Endothelial cell of umbilical vein (primary cell): ENCODE results near the gene HYAL1. TPM values are rescaled to one million over a fixed set of nuclear protein-coding genes. Genes with fewer than 3 reads are reported as not detected.
"Not testable (repeated sequence)": the region's sequence is repeated elsewhere in the genome, so short reads cannot be mapped to it uniquely, and the experiment has no call there.

Experiments
- BruUV-seq: library from RNA; stranded (reverse); fragments of 400-500 nt; replicated peaks from 2 replicates; lab custom pipeline; 2021; lab: Mats Ljungman, UMichigan
- CTCF ChIA-PET: fragments of 300-600, 350-600 bp; sonication (Branson Sonifier 250); formaldehyde crosslinking; loops from one replicate; lab custom pipeline; 2021; ENCODE audit warnings: antibody characterized with exemption, inconsistent platforms; lab: Charles Lee
- POLR2A ChIA-PET: fragments of 300-600, 350-600 bp; sonication (Branson Sonifier 250); formaldehyde crosslinking; loops from one replicate; lab custom pipeline; 2021; ENCODE audit warnings: antibody characterized with exemption, inconsistent platforms; lab: Charles Lee
- DNase-seq: peaks from one replicate; pipeline ENCODE4 v3.0.0-alpha.2; 2011; ENCODE audit warnings: low read depth, low spot score
- FAIRE-seq: peaks from 2 replicates; lab custom pipeline; 2011; peaks lifted over from hg19 to GRCh38; lab: Jason Lieb, UNC
- H2AFZ ChIP-seq: 2 replicates; pipeline ENCODE4 v1.6.0; 2012; ENCODE audit warnings: low read depth, low read length, control low read depth, inconsistent platforms
- H3K27ac ChIP-seq: 2 replicates; pipeline ENCODE4 v1.5.1; 2011; ENCODE audit warnings: low read depth, mild to moderate bottlenecking, control low read depth, low read length, moderate library complexity; ENCODE audit not compliant: insufficient read depth
- H3K27me3 ChIP-seq, 2 experiments: 2 replicates each; pipeline versions ENCODE4 v1.6.0 to v1.6.1; 2011; ENCODE audit warnings: low read length in 2 of 2, mixed read lengths in 1 of 2; ENCODE audit not compliant: control insufficient read depth in 2 of 2, insufficient read depth in 2 of 2
- H3K36me3 ChIP-seq, 2 experiments: 2 replicates in 1 of 2; 3 replicates in 1 of 2; pipeline ENCODE4 v1.5.1; 2011; ENCODE audit warnings: low read length in 2 of 2, mild to moderate bottlenecking in 1 of 2, moderate library complexity in 1 of 2; ENCODE audit not compliant: control insufficient read depth in 2 of 2, insufficient read depth in 2 of 2; ENCODE audit errors: extremely low read depth in 1 of 2
- H3K4me1 ChIP-seq: 3 replicates; pipeline ENCODE4 v1.5.1; 2011; ENCODE audit warnings: mild to moderate bottlenecking, low read length; ENCODE audit not compliant: control insufficient read depth, insufficient read depth; ENCODE audit errors: extremely low read depth
- H3K4me2 ChIP-seq: 2 replicates; pipeline ENCODE4 v1.6.1; 2011; ENCODE audit warnings: low read length, control low read depth, mixed read lengths; ENCODE audit not compliant: insufficient read depth
- H3K4me3 ChIP-seq, 3 experiments: fragments of 200-600 bp in 1 of 3; sonication (generic), shearing (Covaris generic) in 1 of 3; replicated peaks in 1 of 3; 2 replicates each; pipeline ENCODE4 v1.5.1; 2011 to 2016; ENCODE audit warnings: control low read depth in 3 of 3, low read length in 3 of 3, mild to moderate bottlenecking in 2 of 3, inconsistent platforms in 1 of 3, low read depth in 1 of 3, moderate library complexity in 1 of 3; ENCODE audit not compliant: insufficient read depth in 1 of 3
- H3K79me2 ChIP-seq: 2 replicates; pipeline ENCODE4 v1.6.0; 2012; ENCODE audit warnings: low read length, inconsistent platforms; ENCODE audit not compliant: control insufficient read depth, insufficient read depth
- H3K9ac ChIP-seq: replicated peaks from 2 replicates; pipeline ENCODE3; 2011; ENCODE audit warnings: low read length, control low read depth; ENCODE audit not compliant: insufficient read depth; ENCODE audit errors: extremely low read depth
- H3K9me1 ChIP-seq: replicated peaks from 3 replicates; pipeline ENCODE4 v1.6.0; 2011; ENCODE audit warnings: mild to moderate bottlenecking, low read length; ENCODE audit not compliant: control insufficient read depth, insufficient read depth; ENCODE audit errors: extremely low read depth
- H3K9me3 ChIP-seq: replicated peaks from 2 replicates; pipeline ENCODE4 v1.5.1; 2012; ENCODE audit warnings: low read length, inconsistent platforms; ENCODE audit not compliant: control insufficient read depth, insufficient read depth
- H4K20me1 ChIP-seq: replicated peaks from 2 replicates; pipeline ENCODE3; 2011; ENCODE audit warnings: mild to moderate bottlenecking, low read length; ENCODE audit not compliant: control insufficient read depth, insufficient read depth; ENCODE audit errors: extremely low read depth
- EZH2 ChIP-seq: IDR thresholded peaks from 2 replicates; pipeline ENCODE4 v1.6.1; 2012; ENCODE audit warnings: borderline replicate concordance, low read depth, mild to moderate bottlenecking, moderate library complexity, low read length, inconsistent platforms; ENCODE audit not compliant: severe bottlenecking
- FOS ChIP-seq: IDR thresholded peaks from 2 replicates; pipeline ENCODE4 v1.6.1; 2011; ENCODE audit warnings: mild to moderate bottlenecking, low read length, moderate library complexity, borderline replicate concordance; ENCODE audit not compliant: insufficient read depth
- GATA2 ChIP-seq: IDR thresholded peaks from 2 replicates; pipeline ENCODE4 v1.7.0; 2011; ENCODE audit warnings: low read depth, mild to moderate bottlenecking, moderate library complexity, mixed read lengths, low read length; ENCODE audit not compliant: insufficient read length, insufficient read depth
- JUN ChIP-seq: IDR thresholded peaks from 2 replicates; pipeline ENCODE4 v1.6.1; 2011; ENCODE audit warnings: borderline replicate concordance, low read depth; ENCODE audit not compliant: insufficient read length, insufficient read depth
- MYC ChIP-seq: IDR thresholded peaks from one replicate; pipeline ENCODE4 v1.6.1; 2011; ENCODE audit warnings: mild to moderate bottlenecking, low read depth, low read length
- POLR2A ChIP-seq: IDR thresholded peaks from 2 replicates; pipeline ENCODE4 v1.6.1; 2012; ENCODE audit warnings: low read depth, mild to moderate bottlenecking, control low read depth, low read length
- POLR2AphosphoS5 ChIP-seq: IDR thresholded peaks from 2 replicates; pipeline ENCODE4 v1.6.1; 2012; ENCODE audit warnings: low read depth, mild to moderate bottlenecking, control low read depth, low read length, moderate library complexity; ENCODE audit not compliant: insufficient read depth
- dilution Hi-C: fragments of 300-500 bp; cut with MboI; formaldehyde crosslinking; loops from one replicate; pipeline ENCODE4 v1.15.0; 2019; ENCODE audit warnings: low sequenced_read_pairs; ENCODE audit not compliant: extremely low pct_ligation_motif_present
- intact Hi-C: fragments of 100-400 bp; cut with micrococcal nuclease; formaldehyde crosslinking; loops from one replicate; pipeline ENCODE4 v1.10.0; 2022
- polyA plus RNA-seq, 4 experiments: library from polyadenylated mRNA; depleted of rRNA in 3 of 4; stranded (reverse) in 3 of 4; unstranded in 1 of 4; fragments of >200 nt; gene quantifications; 2 replicates each; pipeline versions ENCODE4 v1.2.1 to v1.2.3, GENCODE V29; 2011 to 2012; ENCODE audit warnings: missing spikeins in 1 of 4
- total RNA-seq: library from RNA; stranded (reverse); gene quantifications from 2 replicates; pipeline ENCODE4 v1.2.3, GENCODE V29; 2021
- TF ChIP-seq, protein P1 (sequence below): IDR thresholded peaks from 2 replicates; pipeline ENCODE4 v1.6.1; 2011; ENCODE audit not compliant: insufficient read depth, insufficient read length
- TF ChIP-seq, protein P2 (sequence below), 2 donors: IDR thresholded peaks; 1 replicate in 1 of 2; 2 replicates in 1 of 2; pipeline ENCODE4 v1.5.1; 2011; ENCODE audit warnings: low read length in 2 of 2, mild to moderate bottlenecking in 2 of 2, moderate library complexity in 2 of 2, control low read depth in 1 of 2, inconsistent platforms in 1 of 2, low read depth in 1 of 2; ENCODE audit not compliant: insufficient read depth in 1 of 2; ENCODE audit errors: extremely low read depth in 1 of 2

The HYAL1 gene
- total and polyA plus RNA-seq, 2 donors (not counting 3 experiments of a cell fraction or from before 2014, with no cell fraction given): 2.2 to 3.3 TPM

DNA sequence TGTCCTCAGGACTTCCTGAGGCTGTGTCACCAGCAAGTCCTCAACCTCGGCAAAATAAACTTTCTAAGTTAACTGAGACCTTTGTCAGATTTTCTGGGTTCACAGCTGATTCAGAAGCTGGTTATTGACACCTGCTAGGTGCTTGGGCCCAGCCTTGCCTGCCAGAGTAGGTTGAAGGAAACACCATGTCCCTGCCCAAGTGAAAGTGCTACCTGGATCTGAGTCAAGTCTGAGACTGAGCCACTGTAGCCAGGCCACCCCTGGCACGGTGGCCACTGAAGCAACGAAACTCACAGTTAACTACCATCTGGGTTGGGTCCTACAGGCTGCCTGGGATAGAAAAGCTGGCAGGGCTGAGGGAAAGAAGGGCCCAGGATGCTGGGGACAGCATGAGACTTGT, 11.0 kb upstream of the HYAL1 start:
- dilution Hi-C loops: no loop called here
- H3K9ac ChIP-seq: no peak overlapping the region
- no peak overlapping the region for H2AFZ ChIP-seq
- no peaks in the 10 kb centered on the region for H4K20me1 ChIP-seq
- POLR2A ChIA-PET: interaction anchor here (0.6 kb wide), 1 partner anchor 8 kb away, joined by 4 read pairs; no protein-coding TSS in a partner anchor
- TF ChIP-seq POLR2A: no peak
- TF ChIP-seq, protein P1, sequence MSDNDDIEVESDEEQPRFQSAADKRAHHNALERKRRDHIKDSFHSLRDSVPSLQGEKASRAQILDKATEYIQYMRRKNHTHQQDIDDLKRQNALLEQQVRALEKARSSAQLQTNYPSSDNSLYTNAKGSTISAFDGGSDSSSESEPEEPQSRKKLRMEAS: no peak
- no peak for TF ChIP-seq JUN
- TF ChIP-seq FOS: no peak
- TF ChIP-seq, protein P2, sequence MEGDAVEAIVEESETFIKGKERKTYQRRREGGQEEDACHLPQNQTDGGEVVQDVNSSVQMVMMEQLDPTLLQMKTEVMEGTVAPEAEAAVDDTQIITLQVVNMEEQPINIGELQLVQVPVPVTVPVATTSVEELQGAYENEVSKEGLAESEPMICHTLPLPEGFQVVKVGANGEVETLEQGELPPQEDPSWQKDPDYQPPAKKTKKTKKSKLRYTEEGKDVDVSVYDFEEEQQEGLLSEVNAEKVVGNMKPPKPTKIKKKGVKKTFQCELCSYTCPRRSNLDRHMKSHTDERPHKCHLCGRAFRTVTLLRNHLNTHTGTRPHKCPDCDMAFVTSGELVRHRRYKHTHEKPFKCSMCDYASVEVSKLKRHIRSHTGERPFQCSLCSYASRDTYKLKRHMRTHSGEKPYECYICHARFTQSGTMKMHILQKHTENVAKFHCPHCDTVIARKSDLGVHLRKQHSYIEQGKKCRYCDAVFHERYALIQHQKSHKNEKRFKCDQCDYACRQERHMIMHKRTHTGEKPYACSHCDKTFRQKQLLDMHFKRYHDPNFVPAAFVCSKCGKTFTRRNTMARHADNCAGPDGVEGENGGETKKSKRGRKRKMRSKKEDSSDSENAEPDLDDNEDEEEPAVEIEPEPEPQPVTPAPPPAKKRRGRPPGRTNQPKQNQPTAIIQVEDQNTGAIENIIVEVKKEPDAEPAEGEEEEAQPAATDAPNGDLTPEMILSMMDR (IDR thresholded peaks at IDR 0.05; ENCODE audit: extremely low read depth in 1 of 2, insufficient read depth in 1 of 2, low read depth in 1 of 2, low read length in 2 of 2): no peak
- no peak for TF ChIP-seq MYC
- TF ChIP-seq EZH2: no peak
- TF ChIP-seq POLR2AphosphoS5: no peak
- no peak for TF ChIP-seq GATA2
- intact Hi-C loops: no loop called here
- CTCF ChIA-PET: interaction anchor here (1.8 to 2.2 kb wide), 2 partner anchors 9 to 10 kb away, joined by 5 to 19 read pairs; no protein-coding TSS in a partner anchor
- no peak for DNase-seq
- BruUV-seq: no TSS peak
- no peaks in the 10 kb centered on the region for H3K9me3 ChIP-seq
- H3K36me3 ChIP-seq: peaks cover 13 to 39% of the 10 kb centered on the region in 2 experiments
- H3K79me2 ChIP-seq: peaks cover 30% of the 10 kb centered on the region
- peaks cover 31% of the 10 kb centered on the region for H3K4me1 ChIP-seq
- H3K27me3 ChIP-seq: no peaks in the 10 kb centered on the region
- no peak overlapping the region for H3K4me3 ChIP-seq
- no peaks in the 10 kb centered on the region for H3K9me1 ChIP-seq
- FAIRE-seq: no peak
- no peak overlapping the region for H3K27ac ChIP-seq
- H3K4me2 ChIP-seq: no peak overlapping the region

DNA sequence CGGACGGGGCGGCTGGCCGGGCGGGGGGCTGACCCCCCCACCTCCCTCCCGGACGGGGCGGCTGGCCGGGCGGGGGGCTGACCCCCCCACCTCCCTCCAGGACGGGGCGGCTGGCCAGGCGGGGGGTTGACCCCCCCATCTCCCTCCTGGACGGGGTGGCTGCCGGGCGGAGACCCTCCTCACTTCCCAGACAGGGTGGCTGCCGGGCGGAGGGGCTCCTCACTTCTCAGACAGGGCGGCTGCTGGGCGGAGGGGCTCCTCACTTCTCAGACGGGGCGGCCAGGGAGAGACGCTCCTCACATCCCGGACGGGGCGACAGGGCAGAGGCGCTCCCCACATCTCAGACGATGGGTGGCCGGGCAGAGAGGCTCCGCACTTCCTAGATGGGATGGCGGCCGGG, 8.7 kb upstream of the HYAL1 start:
- peaks cover 7 to 19% of the 10 kb centered on the region in 2 experiments for H3K36me3 ChIP-seq
- H3K4me2 ChIP-seq, DNase-seq, FAIRE-seq, H3K27ac ChIP-seq, H3K27me3 ChIP-seq, CTCF ChIA-PET, H4K20me1 ChIP-seq, H3K9ac ChIP-seq, H3K4me1 ChIP-seq, POLR2A ChIA-PET, BruUV-seq, H3K9me3 ChIP-seq, H3K4me3 ChIP-seq, H3K79me2 ChIP-seq, H3K9me1 ChIP-seq, intact Hi-C loops, dilution Hi-C loops, H2AFZ ChIP-seq: not testable (repeated sequence)
